NCI-H2171 (cell line): ENCODE measurements around the gene NR2C2.
"Not testable (repeated sequence)": the region's sequence is repeated elsewhere in the genome, so short reads cannot be mapped to it uniquely, and the experiment has no call there.

Experiments
- DNase-seq: peaks from one replicate; lab custom pipeline; 2025; lab: John Stamatoyannopoulos, UW

Gene NR2C2

GRCh38 chr3:14959359-14959943, 12.1 kb downstream of the NR2C2 start:
- no peak for DNase-seq

- DNase-seq = no peak
These were observed 15.4 kb downstream of the NR2C2 start for GRCh38 chr3:14962762-14963161.

GRCh38 chr3:14967285-14967684, 19.9 kb downstream of the NR2C2 start:
- no peak for DNase-seq

DNA sequence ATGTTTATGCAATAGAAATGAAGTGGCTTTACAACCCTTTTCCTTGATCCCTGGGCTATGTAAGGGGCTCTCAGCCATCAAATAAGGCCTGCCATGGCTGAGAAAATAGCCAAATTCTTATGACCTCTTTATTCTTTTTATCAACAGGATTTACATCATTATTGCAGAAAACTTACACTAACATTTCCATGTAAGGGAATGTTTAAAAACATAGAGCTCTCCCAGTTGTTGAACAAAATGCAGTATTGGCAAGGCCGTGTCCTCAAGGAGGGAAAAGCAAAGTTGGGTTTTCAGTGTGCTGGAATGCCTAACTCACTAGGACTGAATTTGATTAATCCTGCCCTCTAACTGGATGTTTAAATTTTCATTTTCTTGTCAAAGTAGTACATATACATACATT, 22.3 kb downstream of the NR2C2 start:
- DNase-seq = no peak

GRCh38 chr3:14976317-14976716, 28.9 kb downstream of the NR2C2 start:
- no peak for DNase-seq

DNA sequence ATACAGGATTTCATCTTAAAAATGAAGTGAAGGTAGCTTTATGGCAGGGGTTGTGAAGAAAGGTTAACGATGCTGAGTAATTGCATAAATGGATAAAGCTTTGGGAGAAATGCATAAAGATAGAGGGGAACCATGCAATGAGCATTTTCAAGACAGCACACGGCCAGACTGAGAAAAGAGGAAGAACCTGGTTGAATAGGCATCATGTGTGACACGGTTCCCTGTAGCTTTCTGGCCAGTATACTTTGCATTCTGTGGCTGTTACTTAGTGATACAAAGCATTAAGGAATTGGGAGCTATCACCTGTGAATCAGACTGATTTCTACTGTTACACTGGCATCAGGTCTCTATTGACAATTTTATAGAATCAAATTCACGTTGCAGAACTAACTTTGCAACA, 33.3 kb downstream of the NR2C2 start:
- no peak for DNase-seq

DNA sequence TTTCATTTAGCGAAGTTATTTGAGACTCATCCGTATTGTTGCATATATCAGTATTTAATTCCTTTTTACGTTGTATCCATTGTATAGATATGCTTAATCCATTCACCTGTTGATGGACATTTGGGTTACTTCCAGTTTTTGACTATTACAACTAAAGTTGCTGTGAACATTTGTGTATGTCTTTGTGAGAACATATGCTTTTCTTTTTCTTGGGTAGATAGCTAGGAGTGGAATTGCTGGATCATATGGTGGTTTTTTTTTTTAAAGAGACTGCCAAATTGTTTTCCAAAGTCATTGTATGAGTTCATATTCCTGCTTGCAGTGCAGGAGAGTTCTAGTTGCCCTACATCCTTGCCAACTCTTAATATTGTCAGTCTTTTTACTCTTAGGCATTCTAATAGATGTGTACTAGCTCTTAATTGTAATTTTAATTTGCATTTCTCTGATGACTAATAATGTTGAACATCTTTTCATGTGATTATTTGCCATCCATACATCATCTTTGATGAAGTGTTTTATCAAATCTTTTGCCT, 37.3 kb downstream of the NR2C2 start:
- DNase-seq = no peak

- no peak for DNase-seq
These were observed 41.6 kb downstream of the NR2C2 start for GRCh38 chr3:14988988-14989394.

GRCh38 chr3:14989943-14990779, 42.8 kb downstream of the NR2C2 start:
- DNase-seq = no peak

GRCh38 chr3:14990780-14991148, 43.4 kb downstream of the NR2C2 start:
- DNase-seq = no peak

- no peak for DNase-seq
These were observed 43.9 kb downstream of the NR2C2 start for GRCh38 chr3:14991151-14991742.

DNA sequence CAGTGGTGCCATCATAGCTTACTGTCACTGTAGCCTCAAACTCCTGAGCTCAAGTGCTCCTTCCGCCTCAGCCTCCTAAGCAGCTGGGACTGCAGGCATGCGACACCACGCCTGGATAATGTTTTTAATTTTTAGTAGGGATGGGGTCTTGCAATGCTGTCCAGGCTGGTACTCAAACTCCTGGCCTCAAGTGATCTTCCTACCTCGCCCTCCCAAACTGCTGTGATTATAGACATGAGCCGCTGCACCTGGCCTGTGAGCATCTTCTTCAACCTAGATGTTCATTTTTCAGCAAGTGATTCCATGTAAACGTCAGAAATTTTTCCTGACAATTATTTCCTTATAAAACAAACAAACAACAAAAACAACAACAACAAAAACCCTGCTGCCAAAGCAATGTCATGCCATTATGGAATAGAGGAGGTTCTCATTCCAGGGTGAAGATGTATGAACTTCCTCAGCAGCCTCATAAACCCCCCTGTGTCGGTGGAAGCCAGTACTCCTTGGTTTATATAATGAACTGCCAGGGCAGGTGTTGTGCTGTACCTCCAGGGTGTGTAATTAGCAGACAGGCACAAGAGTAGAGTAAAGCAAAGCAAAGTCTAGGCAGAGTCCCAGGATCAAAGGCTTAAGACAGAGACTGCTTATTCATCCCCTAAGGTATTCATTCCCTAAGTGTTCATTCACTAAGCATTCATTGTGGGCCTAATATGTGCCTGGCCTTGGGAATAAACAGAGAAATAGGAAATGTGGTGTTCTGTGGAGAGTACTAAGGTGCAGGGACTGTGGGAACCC, 44.6 kb downstream of the NR2C2 start:
- no peak for DNase-seq

- no peak for DNase-seq
These were observed 50.6 kb downstream of the NR2C2 start for GRCh38 chr3:14997941-14998340.

DNA sequence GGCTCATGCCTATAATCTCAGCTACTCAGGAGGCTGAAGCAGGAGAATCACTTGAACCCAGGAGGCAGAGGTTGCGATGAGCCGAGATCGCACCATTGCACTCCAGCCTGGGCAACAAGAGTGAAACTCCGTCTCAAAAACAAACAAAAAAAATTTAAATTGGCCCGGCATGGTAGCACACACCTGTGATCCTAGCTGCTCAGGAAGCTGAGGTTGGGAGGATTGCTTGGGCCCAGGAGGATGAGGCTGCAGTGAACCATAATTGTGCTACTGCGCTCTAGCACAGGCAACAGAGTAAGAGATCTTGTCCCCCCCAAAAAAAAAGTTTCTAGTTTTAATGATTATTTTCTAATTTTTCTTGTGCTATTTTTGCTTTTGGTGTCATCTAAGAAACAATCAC, 51.8 kb downstream of the NR2C2 start:
- not testable (repeated sequence) for DNase-seq

DNA sequence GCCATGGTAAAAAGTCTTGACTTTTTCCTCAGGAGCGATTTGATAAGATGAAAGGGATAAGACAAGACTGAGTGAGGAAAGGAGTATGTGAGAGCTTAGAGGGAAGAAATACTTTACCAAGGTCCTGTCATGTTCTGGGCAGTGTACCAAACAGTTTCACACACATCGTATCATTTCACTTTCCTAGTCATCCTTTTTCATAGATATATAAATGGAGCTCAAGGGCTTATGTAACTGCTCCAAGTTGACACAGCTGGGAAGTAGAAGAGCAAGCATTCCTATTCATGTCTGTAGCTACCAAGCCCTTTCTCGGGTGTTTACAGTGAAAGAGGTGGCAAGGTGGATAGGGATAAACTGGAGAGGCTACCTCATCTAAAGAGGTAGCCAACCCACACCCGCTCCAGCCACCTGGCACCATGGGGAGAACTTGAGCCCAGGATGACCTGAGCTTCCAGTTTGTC, 60.3 kb downstream of the NR2C2 start:
- DNase-seq = no peak

DNA sequence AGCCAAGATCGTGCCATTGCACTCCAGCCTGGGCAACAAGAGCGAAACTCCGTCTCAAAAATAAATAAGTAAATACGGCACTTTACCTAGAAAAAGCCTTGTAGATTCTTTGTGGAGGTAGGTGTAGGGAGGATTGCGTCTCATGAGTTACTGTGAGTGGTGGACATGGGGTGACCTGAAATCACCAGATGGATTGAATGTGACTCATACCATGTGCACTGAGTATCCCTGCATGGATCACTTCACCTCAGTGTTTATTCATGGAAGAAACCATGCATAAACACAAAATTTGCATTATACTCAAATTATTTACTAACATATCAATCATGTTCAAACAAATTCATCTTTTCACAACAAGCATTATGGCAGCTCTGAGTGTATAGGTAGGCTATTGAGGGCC, 61.8 kb downstream of the NR2C2 start:
- DNase-seq = no peak

DNA sequence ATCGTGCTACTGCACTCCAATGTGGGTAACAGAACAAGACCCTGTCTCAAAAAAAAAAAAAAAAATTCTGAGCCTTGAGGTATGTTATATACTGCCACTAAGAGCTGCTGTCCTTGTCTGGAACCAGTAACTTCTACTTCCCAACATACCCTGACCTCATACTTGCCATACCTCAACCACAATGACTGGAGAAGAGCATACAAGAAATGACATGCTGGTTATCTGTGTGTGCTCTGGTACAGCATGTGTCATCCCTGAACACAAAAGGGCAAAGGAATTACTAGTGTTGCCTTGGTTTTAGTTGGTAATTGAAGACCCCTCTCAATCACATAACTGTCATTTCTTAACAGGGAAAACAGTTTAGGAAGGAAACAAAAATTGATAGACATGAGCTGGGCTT, 63.3 kb downstream of the NR2C2 start:
- DNase-seq = no peak

DNA sequence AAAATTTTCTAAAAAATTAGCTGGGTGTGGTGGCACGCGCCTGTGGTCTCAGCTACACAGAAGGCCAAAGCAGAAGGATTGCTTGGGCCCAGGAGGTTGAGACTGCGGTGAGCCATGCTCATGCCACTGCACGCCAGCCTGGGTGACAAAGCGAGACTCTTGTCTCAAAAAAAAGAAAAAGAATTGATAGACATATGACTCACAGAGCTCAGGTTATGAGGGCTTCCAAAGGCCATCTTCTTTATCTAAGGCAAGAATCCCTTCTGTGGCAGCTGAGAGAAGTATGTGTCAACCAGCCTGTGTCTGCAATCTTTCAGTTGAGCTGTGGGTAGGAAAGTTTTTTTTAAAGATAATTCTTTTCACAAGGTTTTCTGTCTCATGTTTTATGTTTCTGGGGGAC, 63.8 kb downstream of the NR2C2 start:
- DNase-seq = no peak

- DNase-seq = no peak
These were observed 67.4 kb downstream of the NR2C2 start for GRCh38 chr3:15014606-15015328.

- DNase-seq = no peak
These were observed 68.1 kb downstream of the NR2C2 start for GRCh38 chr3:15015456-15015855.

- DNase-seq = no peak
These were observed 69.8 kb downstream of the NR2C2 start for GRCh38 chr3:15017191-15017590.

DNA sequence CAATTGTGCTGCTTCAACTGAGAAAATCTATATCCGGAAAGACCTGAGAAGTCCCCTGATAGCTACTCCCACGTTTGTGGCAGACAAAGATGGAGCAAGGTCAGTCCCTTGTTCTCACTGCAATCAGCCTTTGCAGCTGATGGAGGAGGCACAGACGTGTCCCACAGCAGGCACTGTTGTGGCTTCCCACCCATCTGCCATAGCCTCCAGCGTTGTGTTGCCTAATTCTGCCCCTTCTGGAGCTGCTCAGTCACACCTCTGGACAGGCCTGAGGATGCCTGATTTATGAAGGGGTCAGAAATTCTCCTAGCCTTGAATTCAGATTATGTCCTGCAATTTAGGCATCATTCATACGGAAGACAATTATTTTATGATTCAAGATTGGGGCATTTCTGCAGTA, 75.9 kb downstream of the NR2C2 start:
- DNase-seq = no peak
